ENCODE measurements around the gene WT1.

GRCh38 chr11:32426192-32426591 lies 9.1 kb downstream of the WT1 start:
- TF ChIP-seq CTCF (IDR thresholded peaks at IDR 0.05; ENCODE audit: low read depth, low read length) (no peak), POLR2A (IDR thresholded peaks at IDR 0.05; ENCODE audit: extremely low read depth, insufficient read length) (no peak), MYC (IDR thresholded peaks at IDR 0.05; ENCODE audit: low read depth, low read length) (no peak)

Measured in NB4 (cell line).